Gastrocnemius medialis (tissue), 4 donors: Measurements from ENCODE around the gene TLX3.

ENCODE experiments used
- POLR2A ChIP-seq, 2 donors: fragments of 450-650 bp; IDR thresholded peaks; one replicate each; pipeline ENCODE4 v1.6.1; 2017; ENCODE audit warnings: antibody characterized with exemption in 2 of 2, mild to moderate bottlenecking in 2 of 2, moderate library complexity in 2 of 2
- TF ChIP-seq, protein P1 (sequence below), 5 experiments: fragments of 450-650 bp in 3 of 5; fragments of 200-600 bp in 2 of 5; sonication (generic) in 2 of 5; IDR thresholded peaks in 4 of 5; conservative IDR thresholded peaks in 1 of 5; 1 replicate in 4 of 5; 2 replicates in 1 of 5; pipeline ENCODE4 v1.5.1; 2016 to 2019; ENCODE audit warnings: antibody characterized with exemption in 5 of 5, mild to moderate bottlenecking in 3 of 5, moderate library complexity in 3 of 5

DNA sequence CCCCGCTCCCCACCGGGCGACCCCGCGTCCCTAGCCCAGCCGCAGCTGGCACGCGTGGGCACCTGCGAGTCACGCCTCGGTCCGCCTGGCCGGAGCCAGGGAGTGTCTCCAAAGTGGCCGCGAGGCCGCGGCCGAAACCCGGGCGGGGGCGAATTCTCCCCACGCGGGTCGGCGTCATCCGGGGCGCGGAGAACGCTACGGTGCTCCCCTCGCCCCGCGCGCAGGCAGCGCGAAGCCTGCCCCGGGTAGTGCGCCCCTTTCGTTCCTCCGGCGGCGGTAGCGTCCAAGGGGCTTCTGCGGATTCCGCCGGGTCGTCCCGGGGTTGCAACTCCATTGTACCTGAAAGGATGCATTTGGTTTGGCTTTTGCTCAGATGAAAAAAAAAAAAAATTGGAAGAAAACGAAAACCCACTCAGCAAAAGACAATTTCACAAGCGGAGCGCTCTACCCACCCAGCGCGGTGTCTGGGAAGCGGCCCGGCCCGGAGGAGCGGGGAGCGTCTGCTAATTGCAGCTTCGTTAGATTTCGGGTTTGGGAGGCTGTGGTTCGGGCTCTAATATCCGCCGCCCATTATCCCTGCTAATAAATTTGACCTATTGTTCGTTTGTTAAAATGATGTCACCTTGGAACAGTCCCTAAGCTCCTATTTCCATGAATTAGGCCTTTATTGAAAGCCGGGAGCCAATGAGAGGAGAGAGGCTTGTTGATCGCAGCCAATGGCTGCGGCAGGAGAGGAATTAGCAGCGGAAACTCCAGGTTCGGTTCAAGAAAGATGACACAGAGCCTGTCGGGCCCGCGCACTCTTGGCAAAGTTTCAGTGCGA, at the start of gene TLX3:
- TF ChIP-seq, protein P1, sequence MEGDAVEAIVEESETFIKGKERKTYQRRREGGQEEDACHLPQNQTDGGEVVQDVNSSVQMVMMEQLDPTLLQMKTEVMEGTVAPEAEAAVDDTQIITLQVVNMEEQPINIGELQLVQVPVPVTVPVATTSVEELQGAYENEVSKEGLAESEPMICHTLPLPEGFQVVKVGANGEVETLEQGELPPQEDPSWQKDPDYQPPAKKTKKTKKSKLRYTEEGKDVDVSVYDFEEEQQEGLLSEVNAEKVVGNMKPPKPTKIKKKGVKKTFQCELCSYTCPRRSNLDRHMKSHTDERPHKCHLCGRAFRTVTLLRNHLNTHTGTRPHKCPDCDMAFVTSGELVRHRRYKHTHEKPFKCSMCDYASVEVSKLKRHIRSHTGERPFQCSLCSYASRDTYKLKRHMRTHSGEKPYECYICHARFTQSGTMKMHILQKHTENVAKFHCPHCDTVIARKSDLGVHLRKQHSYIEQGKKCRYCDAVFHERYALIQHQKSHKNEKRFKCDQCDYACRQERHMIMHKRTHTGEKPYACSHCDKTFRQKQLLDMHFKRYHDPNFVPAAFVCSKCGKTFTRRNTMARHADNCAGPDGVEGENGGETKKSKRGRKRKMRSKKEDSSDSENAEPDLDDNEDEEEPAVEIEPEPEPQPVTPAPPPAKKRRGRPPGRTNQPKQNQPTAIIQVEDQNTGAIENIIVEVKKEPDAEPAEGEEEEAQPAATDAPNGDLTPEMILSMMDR (IDR thresholded peaks at IDR 0.05 in 4 of 5, conservative IDR thresholded peaks at IDR 0.05 in 1 of 5), result no peak
- no peak for TF ChIP-seq POLR2A (IDR thresholded peaks at IDR 0.05)
